GM19395 (cell line): ENCODE measurements around the gene STARD10.
A peak's percentile ranks its signal among the peaks of the same experiment; 100 is the strongest.

Source experiments
- ATAC-seq: cut with Tn5 transposase; IDR thresholded peaks from one replicate; pipeline ENCODE4 v1.9.1; 2021; ENCODE audit warnings: mild to moderate bottlenecking, moderate library complexity; ENCODE audit not compliant: unreplicated experiment

STARD10 gene

DNA sequence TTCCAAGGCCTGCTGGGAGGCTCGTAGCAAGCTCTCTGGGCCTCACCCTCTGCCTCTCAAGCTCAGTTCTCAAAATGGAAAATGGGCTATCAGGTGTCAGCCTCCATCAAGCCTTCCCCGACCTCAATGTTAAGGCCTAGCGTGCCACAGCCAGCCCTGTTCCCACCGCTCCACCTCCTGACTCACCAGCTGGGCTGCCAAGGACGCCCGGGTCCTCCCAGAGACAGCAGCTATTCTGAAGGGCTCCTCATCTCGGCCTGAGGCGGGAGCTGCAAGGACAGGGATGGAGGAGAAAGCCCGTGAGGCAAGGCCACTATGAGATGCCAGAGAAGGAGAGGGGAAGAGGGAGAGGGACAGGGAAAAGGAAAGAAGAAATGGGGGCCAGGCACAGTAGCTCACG, 61.5 kb downstream of the STARD10 start:
- ATAC-seq, result no peak

GRCh38 chr11:72730737-72731136, 63.1 kb downstream of the STARD10 start:
- no peak for ATAC-seq

DNA sequence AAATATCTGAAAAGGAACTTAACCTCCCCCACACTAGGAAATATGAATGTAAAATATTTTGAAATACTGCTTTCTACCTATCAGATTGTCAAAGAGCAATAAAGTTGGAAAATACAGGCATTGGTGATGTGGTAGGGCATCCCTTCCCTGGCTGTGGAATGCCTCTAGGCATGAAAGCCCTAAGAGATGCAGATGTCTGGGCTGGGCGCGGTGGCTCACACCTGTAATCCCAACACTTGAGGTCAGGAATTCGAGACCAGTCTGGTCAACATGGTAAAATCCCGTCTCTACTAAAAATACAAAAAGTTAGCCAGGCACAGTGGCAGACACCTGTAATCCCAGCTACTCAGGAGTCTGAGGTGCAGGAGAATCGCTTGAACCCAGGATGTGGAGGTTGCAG, 63.6 kb downstream of the STARD10 start:
- ATAC-seq, result no peak

DNA sequence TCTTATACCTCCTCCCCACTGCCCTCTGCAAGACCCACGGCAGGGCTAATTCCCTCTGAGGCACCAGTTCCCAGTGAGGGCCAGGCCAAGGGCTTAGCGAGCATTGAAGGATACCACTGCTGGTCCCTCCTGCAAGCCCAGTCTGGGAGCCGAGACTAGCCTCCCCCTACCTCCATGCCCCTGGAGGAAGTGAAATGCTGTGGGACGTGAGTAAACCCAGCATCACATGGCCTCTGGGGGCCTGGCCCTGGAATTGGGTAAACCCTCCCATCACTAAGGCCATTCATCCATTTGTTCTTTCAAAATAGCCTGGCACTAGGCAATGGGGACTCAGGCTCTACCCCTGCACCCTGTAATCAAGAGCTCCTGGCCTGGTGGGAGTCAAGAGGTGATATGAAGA, 66.3 kb downstream of the STARD10 start:
- ATAC-seq, result no peak

- ATAC-seq, result no peak
Observed at GRCh38 chr11:72726266-72727220, 67.3 kb downstream of the STARD10 start.

DNA sequence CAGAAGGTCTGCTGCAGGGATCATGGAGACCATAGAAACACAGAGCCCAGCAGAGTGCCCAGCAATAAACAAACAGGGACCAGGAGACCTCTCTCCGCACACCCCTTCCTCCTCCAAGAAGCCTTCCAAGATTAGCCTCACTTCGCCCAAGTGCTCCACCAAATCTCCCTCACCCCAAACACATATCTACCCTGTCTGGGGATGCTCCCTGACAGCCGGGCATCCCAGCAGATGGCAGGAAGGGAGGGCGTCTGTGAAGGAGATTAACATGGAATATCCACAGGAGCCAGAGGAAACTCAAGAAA, 68.2 kb downstream of the STARD10 start:
- no peak for ATAC-seq

GRCh38 chr11:72724851-72725723, 68.8 kb downstream of the STARD10 start:
- no peak for ATAC-seq

DNA sequence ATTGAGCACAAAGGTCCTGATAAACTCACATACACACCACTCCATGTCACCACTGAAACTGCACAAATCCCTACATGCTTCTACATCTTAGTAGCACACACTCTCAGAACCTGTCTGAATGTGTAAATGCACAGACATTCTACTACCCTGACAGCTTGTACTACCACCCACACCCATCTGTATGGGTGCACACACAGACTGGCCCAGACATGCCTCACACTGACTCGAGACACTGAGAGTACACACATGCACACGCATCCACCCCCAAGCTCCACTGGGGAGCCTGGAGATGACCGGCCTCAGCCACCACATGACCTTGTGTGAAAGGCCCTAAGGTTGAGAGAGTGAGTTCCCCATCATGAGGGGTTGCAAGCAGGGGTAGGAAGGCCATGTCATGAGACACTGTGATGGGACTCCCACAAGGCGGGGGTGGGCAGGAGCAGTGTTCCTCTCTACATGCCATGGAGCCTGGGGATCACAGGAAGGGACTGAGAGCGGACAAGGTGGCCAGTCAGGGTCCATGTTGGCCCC, 69.8 kb downstream of the STARD10 start:
- no peak for ATAC-seq

DNA sequence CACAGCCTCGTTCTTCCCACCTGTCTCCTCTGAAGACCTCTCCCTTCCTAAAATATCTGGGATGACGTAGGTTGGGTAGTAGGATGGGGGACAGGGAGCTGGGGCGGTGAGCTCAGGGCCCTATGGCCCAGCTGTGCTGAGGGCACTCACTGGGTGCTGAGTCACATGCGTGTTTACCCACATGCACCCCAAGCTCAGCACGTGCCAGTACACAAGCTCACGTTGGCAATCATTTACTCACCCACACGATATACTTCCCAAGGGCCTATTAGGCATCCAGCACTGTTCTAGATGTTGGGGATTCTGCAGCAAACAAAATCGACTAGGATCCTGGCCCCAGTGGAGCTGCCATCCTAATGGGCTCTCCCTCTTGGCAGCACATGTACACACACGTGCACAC, 70.3 kb downstream of the STARD10 start:
- no peak for ATAC-seq

DNA sequence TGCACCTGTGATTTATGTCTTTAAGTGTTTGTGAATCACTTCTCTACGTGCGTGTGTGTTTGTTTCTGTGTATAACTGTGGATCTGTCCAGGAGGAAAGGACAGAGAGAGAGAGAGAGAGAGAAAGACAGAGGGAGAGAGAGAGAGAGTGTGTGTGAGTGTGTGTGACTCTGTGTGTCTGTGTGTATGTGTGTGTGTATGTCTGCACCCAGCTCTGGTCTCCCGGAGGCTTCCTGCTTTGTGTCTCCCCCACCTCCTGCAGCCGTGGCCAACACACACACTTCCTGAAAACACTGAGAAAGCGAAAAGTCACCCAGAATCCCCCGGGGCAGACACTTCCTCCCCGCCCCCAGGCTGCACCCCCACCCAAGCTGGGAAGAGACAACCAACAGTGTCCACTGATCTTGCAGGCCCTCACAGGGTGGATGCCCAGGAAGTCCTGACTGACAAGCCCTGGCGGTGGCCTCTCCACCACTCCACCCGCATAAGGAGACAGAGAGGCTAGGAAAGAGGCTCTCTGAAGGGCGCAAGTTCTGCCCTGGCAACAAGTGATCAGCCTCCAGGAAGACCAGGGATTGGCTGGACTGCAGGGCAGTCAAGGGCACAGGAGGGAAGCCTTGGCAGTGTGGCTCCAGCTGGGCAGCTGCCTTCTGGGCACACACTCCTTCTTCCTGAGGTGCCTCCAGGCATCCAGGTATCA, 71.6 kb downstream of the STARD10 start:
- ATAC-seq, result peak; percentile 75

- no peak for ATAC-seq
Observed at GRCh38 chr11:72721689-72722049, 72.2 kb downstream of the STARD10 start.

DNA sequence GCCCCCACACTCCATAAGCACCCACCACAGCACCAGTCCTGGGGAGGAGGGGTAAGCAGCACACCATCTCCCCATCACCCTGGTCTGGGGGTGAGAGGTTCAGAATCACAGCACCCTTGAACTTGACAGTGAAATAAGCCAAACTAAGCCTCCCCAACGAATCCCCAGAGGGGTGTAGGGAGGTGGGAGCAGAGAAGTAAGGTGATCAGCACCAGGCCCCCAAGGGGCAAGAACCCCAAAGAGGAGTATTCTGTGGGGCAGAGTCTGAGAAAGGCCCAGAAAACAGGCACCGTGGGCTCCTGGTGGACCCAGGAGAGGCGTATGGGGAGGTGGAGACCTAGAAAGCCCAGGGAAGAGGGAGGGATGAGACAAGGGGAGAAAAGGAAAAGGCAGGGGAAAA, 72.6 kb downstream of the STARD10 start:
- no peak for ATAC-seq

DNA sequence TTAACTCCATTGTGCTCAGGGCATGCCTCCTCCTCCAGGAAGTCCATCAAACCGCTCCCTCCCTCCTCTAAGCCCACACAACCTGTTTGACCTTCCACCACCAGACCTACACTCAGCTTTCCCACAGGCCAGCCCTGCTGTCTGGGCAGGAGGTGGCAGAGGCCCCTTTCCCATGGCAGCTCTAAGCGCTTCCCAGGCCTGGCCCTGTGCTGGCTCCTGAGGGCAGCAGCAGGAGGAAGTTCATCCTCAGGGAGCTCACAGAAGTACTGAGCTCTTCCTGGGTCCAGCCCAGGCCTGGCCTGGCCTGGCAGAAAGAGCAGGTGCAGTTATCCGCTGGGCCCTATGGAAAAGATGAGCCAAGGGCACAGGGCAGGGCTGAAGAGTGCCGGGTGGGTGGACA, 73.1 kb downstream of the STARD10 start:
- no peak for ATAC-seq

DNA sequence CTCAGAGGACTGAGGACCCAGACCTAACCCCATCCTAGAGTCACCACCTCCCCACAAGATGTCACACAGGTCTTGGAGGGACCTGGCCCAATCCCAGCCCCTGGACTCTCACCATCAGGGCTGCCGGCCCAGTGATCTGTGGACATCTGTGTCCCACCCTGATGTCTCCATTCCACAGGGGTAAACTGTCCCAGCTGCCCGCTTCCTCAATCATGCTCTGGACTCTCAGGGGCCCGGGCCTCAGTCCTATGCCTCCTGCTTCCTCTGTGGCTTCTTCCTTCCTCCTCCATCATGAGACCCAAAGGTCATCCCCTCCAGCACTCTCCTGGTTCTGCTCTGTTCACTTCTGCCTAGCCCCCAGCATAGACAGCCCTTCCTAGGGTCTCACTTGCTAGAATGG, 73.8 kb downstream of the STARD10 start:
- no peak for ATAC-seq

GRCh38 chr11:72719551-72719950, 74.3 kb downstream of the STARD10 start:
- ATAC-seq, result no peak

- no peak for ATAC-seq
Observed at GRCh38 chr11:72719144-72719543, 74.7 kb downstream of the STARD10 start.

DNA sequence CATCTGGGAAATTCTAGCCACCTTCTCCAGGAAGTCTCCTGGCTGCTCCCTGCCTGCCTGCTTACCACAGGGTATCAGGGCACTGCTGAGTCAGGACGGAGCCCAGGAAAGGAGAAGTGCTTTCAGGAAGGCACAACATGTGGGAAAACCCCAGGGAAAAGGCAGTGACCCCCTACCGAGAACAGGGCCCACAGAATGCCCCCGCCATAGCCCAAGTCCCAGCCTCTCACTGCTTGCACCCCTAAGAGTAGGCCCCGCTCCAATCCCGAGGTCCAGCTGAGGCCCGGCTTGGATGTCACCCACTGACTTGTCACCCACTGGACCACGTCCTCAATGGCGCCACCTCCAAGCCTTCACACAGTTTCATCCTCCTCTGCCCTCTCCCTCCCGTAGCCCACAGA, 75.7 kb downstream of the STARD10 start:
- ATAC-seq, result no peak

DNA sequence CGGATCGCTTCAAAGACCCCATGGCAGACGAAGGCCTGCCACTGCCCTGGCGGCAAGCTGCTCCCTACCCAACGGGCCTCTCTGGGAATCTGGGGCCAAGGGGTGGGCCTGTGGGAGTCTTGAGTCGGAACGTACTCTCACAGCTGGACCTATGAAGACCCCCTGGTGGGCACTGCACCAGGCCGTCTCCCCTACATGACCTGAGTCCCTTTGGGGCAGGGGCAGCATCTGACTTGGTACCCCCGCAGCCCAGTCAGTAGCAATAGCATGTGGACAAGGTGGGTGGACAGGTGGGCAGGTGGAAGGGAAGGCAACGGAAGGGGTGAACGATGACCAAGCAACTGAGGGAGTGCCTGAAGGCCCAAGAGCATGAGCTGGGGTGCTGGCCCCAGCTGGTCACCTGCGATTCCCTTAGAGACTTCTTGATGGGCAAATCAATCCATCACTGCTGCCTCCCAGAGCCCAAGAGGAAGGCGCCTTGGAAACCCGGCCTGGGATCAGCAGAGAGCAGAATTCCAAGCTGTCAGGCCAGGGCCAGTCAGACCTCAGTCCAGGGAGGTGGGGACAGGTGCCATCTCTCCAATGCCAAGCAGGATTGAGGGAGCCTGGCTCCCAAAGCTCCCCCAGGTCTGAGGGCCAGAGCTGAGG, 76.9 kb downstream of the STARD10 start:
- no peak for ATAC-seq

DNA sequence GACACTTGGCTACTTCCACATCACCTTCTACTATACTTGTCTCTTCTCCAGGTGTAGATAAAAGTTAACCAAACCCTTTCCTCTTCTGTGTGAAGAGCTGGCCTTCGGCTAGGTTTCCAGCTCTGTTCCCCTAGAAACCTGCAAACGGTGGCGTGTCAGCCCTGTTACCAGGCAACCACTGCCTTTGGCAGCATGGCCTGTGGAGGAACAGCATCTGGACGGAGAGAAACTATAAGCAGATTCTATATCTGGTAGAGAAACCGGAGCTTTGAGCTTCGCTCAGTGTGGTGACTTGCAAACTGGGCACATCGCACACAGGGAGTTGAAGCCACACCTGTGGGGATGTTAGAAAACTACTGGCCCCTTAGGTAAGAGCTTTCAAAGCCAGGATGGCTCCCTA, 77.6 kb downstream of the STARD10 start:
- no peak for ATAC-seq

- no peak for ATAC-seq
Observed at GRCh38 chr11:72712841-72713240, 81.0 kb downstream of the STARD10 start.
